Mammary epithelial cell (primary cell): ENCODE results near the gene PTPN1.

Source experiments
- CTCF ChIP-seq, 2 donors: IDR thresholded peaks in 1 of 2; conservative IDR thresholded peaks in 1 of 2; 2 replicates each; pipeline ENCODE4 v1.5.1; 2011 to 2012; ENCODE audit warnings: inconsistent platforms in 2 of 2, low read length in 2 of 2, mild to moderate bottlenecking in 2 of 2, control low read depth in 1 of 2, low read depth in 1 of 2; ENCODE audit not compliant: insufficient read depth in 1 of 2; ENCODE audit errors: extremely low read depth in 1 of 2
- EZH2 ChIP-seq: IDR thresholded peaks from 2 replicates; pipeline ENCODE4 v1.6.1; 2012; ENCODE audit warnings: low read length, inconsistent platforms, borderline replicate concordance

GRCh38 chr20:50469796-50470195 lies 40.4 kb upstream of the PTPN1 start:
- TF ChIP-seq EZH2 (no peak), CTCF (conservative IDR thresholded peaks at IDR 0.05 in 1 of 2, IDR thresholded peaks at IDR 0.05 in 1 of 2; ENCODE audit: extremely low read depth in 1 of 2, insufficient read depth in 1 of 2, low read depth in 1 of 2, low read length in 2 of 2) (no peak)
